ENCODE measurements around the gene ZNF407.

The ZNF407 gene

GRCh38 chr18:75009296-75009695, 411.6 kb downstream of the ZNF407 start:
- no peak overlapping the region for H3K4me3 ChIP-seq (ENCODE audit: low read depth, low read length)
- H3K36me3 ChIP-seq (ENCODE audit: control insufficient read depth in 2 of 2, insufficient read depth in 1 of 2, low read length in 2 of 2): no peaks in the 10 kb centered on the region
- no peaks in the 10 kb centered on the region for H3K9me3 ChIP-seq (ENCODE audit: control insufficient read depth, insufficient read depth, low read depth, low read length)
- TF ChIP-seq ZNF391 (tag by site-specific recombination; IDR thresholded peaks at IDR 0.05; ENCODE audit: borderline replicate concordance, low read depth) (no peak), ZNF335 (tag by site-specific recombination; conservative IDR thresholded peaks at IDR 0.05) (no peak), ZSCAN16 (tag by site-specific recombination; IDR thresholded peaks at IDR 0.05) (no peak), ZNF530 (tag by site-specific recombination; IDR thresholded peaks at IDR 0.05; ENCODE audit: low read depth) (no peak), ZNF362 (tag by site-specific recombination; IDR thresholded peaks at IDR 0.05) (no peak), ZBTB1 (tag by site-specific recombination; IDR thresholded peaks at IDR 0.05) (no peak), ZNF174 (tag by site-specific recombination; IDR thresholded peaks at IDR 0.05) (no peak), ZSCAN23 (tag by site-specific recombination; IDR thresholded peaks at IDR 0.05) (no peak), ZNF121 (tag by site-specific recombination; IDR thresholded peaks at IDR 0.05) (no peak), ZNF610 (tag by site-specific recombination; IDR thresholded peaks at IDR 0.05; ENCODE audit: borderline replicate concordance) (no peak), ZNF658 (tag by site-specific recombination; IDR thresholded peaks at IDR 0.05) (no peak), KLF8 (tag by site-specific recombination; IDR thresholded peaks at IDR 0.05) (no peak)
- TF ChIP-seq, protein P1, sequence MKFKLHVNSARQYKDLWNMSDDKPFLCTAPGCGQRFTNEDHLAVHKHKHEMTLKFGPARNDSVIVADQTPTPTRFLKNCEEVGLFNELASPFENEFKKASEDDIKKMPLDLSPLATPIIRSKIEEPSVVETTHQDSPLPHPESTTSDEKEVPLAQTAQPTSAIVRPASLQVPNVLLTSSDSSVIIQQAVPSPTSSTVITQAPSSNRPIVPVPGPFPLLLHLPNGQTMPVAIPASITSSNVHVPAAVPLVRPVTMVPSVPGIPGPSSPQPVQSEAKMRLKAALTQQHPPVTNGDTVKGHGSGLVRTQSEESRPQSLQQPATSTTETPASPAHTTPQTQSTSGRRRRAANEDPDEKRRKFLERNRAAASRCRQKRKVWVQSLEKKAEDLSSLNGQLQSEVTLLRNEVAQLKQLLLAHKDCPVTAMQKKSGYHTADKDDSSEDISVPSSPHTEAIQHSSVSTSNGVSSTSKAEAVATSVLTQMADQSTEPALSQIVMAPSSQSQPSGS (tag by site-specific recombination; IDR thresholded peaks at IDR 0.05; ENCODE audit: low read depth): no peak
- TF ChIP-seq, protein P2, sequence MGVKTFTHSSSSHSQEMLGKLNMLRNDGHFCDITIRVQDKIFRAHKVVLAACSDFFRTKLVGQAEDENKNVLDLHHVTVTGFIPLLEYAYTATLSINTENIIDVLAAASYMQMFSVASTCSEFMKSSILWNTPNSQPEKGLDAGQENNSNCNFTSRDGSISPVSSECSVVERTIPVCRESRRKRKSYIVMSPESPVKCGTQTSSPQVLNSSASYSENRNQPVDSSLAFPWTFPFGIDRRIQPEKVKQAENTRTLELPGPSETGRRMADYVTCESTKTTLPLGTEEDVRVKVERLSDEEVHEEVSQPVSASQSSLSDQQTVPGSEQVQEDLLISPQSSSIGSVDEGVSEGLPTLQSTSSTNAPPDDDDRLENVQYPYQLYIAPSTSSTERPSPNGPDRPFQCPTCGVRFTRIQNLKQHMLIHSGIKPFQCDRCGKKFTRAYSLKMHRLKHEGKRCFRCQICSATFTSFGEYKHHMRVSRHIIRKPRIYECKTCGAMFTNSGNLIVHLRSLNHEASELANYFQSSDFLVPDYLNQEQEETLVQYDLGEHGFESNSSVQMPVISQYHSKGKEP (tag by site-specific recombination; IDR thresholded peaks at IDR 0.05): no peak
- TF ChIP-seq, protein P3, sequence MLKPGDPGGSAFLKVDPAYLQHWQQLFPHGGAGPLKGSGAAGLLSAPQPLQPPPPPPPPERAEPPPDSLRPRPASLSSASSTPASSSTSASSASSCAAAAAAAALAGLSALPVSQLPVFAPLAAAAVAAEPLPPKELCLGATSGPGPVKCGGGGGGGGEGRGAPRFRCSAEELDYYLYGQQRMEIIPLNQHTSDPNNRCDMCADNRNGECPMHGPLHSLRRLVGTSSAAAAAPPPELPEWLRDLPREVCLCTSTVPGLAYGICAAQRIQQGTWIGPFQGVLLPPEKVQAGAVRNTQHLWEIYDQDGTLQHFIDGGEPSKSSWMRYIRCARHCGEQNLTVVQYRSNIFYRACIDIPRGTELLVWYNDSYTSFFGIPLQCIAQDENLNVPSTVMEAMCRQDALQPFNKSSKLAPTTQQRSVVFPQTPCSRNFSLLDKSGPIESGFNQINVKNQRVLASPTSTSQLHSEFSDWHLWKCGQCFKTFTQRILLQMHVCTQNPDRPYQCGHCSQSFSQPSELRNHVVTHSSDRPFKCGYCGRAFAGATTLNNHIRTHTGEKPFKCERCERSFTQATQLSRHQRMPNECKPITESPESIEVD (tag by site-specific recombination; IDR thresholded peaks at IDR 0.05): no peak
- ChIA-PET CTCF (interaction anchor here (1.2 kb wide), 1 partner anchor 32 kb away, joined by 3 read pairs; no protein-coding TSS in a partner anchor), POLR2A (no interaction called here)
- no peak overlapping the region for H3K27ac ChIP-seq (ENCODE audit: extremely low read depth, low read depth, low read length)
- H3K4me1 ChIP-seq (ENCODE audit: control insufficient read depth, insufficient read depth, low read length): peaks cover under 1% of the 10 kb centered on the region; the same call in 1 of the 2 replicates

- no peaks in the 10 kb centered on the region for H3K9me3 ChIP-seq (ENCODE audit: control insufficient read depth, insufficient read depth, low read depth, low read length)
- TF ChIP-seq SP3 (tag by site-specific recombination; IDR thresholded peaks at IDR 0.05) (no peak), ZNF701 (tag by site-specific recombination; IDR thresholded peaks at IDR 0.05) (no peak), ZNF10 (tag by site-specific recombination; IDR thresholded peaks at IDR 0.05) (no peak), SCRT1 (tag by site-specific recombination; IDR thresholded peaks at IDR 0.05; ENCODE audit: borderline replicate concordance) (no peak)
- no peaks in the 10 kb centered on the region for H3K4me1 ChIP-seq (ENCODE audit: control insufficient read depth, insufficient read depth, low read length)
- no peak overlapping the region for H3K4me3 ChIP-seq (ENCODE audit: low read depth, low read length)
- ChIA-PET POLR2A (no interaction called here), CTCF (no interaction called here)
- no peak overlapping the region for H3K27ac ChIP-seq (ENCODE audit: extremely low read depth, low read depth, low read length)
- H3K36me3 ChIP-seq (ENCODE audit: control insufficient read depth in 2 of 2, insufficient read depth in 1 of 2, low read length in 2 of 2): no peaks in the 10 kb centered on the region
Measured at GRCh38 chr18:75009878-75010277, 412.2 kb downstream of the ZNF407 start.

Measured in HEK293 (cell line).